GM20000 (cell line): ENCODE data around the gene KCNIP3.
"Not testable (repeated sequence)": the region's sequence is repeated elsewhere in the genome, so short reads cannot be mapped to it uniquely, and the experiment has no call there.

Experiments
- DNase-seq: peaks from one replicate; pipeline ENCODE4 v3.0.0; 2012; ENCODE audit warnings: low spot score
- CTCF ChIP-seq: IDR thresholded peaks from 2 replicates; pipeline ENCODE4 v1.5.1; 2012; ENCODE audit warnings: mild to moderate bottlenecking, control low read depth; ENCODE audit errors: extremely low read depth, missing control alignments

Gene KCNIP3

DNA sequence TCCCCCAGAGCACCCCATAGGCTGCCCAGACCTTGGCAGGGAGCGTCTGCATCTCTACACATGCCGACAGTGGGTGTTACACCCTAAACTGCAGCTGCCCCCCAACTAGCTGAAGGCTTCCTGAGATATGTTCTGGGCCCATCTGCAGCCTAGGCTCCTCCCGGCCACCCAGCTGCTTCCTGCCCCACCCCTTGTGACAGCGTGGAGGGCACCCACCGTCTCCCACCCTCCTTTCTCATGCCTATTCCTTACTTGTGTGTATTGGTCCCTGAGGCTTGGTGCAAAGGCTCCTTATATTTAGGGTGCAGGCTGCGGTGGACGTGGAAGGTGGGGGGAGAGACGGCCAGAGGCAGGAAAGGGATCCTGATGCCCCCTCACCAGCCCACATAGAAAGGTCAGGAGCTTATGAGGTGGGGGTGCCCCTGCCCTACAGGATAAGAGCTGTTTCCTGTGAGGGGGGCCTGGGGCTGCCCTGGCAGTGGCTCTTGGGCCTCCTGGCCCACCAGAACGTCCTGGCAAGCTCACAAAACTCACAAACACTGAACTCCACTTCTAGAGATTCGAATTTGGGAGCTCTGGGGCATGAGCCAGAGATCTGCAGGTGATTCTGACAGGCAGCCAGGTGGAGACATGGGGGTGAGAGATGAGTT, 30.2 kb upstream of the KCNIP3 start:
- no peak for TF ChIP-seq CTCF
- no peak for DNase-seq

DNA sequence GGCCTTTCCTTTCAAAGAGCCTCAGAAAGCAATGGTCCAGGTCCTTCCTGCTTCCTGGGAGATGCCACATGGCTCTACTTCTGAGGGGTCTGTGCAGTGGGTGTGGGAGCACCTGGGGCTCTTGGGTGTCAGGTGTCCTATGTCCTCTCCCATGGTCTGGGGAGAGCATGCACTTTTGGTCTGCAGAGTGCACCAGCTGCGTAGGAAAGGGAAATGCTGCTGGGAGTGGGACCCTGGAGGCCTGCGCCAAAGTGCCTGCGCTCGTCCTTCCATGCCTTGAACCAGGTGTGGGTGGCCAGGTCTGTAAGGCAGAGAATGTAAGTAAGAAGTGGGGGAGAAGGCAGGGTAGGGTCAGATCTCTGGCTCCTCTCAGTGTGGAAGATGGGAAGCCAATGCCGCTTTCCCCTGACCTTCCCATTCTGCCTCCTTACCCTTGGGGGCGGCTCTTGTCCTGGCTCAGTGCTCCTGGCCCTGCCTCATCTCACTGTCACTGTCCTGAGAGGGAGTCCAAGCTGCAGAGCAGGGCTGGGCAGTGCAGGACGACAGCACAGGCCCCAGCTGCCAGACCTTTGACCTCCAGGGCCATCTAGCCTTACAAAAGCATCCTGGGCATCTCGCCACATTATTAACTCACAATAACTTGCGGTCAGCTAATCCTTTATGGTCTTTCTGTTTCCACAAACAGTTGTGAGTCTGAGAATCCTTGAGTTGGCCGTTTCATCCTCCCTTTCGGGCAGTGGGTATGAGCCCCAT, 29.5 kb upstream of the KCNIP3 start:
- DNase-seq = no peak
- TF ChIP-seq CTCF = no peak

- DNase-seq = no peak
- TF ChIP-seq CTCF = no peak
These were observed 28.7 kb upstream of the KCNIP3 start for GRCh38 chr2:95268211-95269035.

DNA sequence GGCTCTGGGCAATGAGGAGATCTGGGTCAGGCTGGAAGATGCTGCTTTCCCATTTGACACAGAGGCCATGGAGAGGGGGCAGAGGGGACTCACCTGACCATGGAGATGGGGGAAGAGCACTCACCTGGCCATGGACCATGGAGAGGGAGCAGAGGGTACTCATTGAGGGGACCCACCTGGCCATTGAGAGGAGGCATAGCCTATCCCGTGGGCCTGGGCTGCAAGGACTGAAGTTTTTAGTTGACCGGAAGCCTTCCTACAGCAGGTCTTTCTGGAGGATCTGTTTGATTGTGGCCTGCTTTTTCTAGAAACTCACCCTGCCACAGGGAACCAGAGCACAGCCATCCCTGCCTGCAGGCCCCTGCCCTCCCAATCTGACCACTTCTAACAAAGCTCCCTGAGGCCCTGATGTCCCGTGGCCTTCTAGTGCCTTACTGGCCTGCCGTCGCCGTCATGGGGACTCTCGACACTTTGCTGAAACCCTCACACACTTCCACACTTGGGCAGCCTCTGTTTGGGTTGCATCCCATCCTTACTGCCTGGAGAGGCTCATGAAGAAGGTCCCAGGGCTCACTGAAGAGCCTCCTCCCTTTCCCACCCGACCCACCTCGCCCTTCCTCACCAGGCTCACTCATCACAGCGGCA, 28.0 kb upstream of the KCNIP3 start:
- no peak for TF ChIP-seq CTCF
- no peak for DNase-seq

DNA sequence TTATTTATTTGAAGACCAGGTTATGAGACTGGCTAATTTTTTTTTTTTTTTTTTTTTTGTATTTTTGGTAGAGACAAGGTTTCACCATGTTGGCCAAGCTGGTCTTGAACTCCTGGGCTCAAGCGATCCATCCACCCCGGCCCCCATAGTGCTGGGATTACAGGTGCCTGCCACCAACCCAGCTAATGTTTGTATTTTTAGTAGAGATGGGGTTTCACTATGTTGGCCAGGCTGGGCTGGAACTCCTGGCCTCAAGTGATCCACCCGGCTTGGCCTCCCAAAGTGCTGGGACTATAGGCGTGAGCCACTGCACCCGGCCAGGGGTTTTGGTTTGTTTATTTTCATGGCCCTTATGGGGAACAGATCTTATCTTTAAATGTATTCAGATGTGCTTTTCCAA, 27.4 kb upstream of the KCNIP3 start:
- DNase-seq = not testable (repeated sequence)

DNA sequence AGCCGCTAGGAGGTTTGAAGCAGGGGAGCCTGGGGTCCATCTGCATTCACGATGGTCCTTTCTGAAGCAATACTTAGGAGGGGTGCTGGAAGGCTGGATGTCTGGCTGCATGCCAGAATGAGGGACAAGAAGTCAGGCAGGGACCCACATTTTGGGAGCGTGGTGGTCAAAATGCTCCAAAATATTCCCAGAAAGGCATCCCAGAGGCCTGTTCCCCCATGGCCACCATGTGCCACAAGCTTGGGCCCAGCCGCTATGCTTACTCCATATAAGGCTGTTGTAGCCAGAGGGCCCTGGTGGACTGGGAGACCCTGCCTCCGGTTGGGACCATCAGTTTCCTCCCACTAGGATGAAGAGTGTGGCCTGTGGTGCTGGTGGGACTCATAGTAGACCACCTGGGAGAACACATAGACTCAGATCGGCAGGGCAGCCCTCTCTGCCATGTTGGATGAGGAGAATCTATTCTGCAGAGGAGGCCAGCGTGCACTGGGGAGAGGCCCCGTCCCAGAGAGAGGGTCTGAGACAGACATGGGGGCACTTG, 26.5 kb upstream of the KCNIP3 start:
- DNase-seq = no peak
- no peak for TF ChIP-seq CTCF

- DNase-seq = no peak
- TF ChIP-seq CTCF = no peak
These were observed 25.7 kb upstream of the KCNIP3 start for GRCh38 chr2:95271381-95271971.
